Esophagus mucosa (tissue), 1 donor: Measurements from ENCODE around the gene SMYD3. TPM values are rescaled to one million over a fixed set of nuclear protein-coding genes. Genes with fewer than 3 reads are reported as not detected.

Experiments used
- ATAC-seq: fragments of 200-7000 bp; cut with Tn5 transposase; one replicate; pipeline ENCODE4 v1.9.1; 2020
- total RNA-seq: library from RNA; stranded (reverse); gene quantifications from one replicate; pipeline ENCODE4 v1.2.4, GENCODE V29; 2023
- donor health status: DM: yes; HTN: yes; CAD: no.

Gene SMYD3
- total RNA-seq, 1 donor from 2014 or later = 6.9 TPM

DNA sequence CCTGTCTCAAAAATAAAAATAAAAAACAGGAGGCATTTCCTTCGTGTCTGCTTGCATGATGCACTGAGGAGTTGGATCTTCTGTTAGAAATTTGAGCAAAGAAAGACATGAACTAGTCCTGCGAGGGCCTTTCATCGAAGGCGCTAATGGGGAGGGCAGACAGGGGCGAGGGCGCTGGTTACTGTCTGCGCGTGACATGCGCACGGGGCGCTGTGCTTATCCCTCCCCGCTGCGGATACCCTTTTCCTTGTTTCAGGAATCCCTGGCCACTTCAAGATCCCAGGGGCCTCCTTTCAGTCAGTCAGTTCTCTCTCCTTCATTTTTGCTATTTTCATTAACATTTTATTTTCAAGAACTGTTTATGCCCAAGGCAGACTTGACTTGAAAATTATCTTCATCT, 806.4 kb downstream of the SMYD3 start:
- no peak for ATAC-seq

Other genes starting within 250 kb of the SMYD3 start
- gene TFB2M, start 59.0 kb upstream of the SMYD3 start, total RNA-seq = 8.2 TPM
- 13.5 TPM for gene CNST, start 59.2 kb upstream of the SMYD3 start, total RNA-seq
- gene SCCPDH, start 217.1 kb upstream of the SMYD3 start, total RNA-seq = 2.8 TPM